GM10248 (cell line): Measurements from ENCODE around the gene TEKT5.

Experiments used
- CTCF ChIA-PET: fragments of 300-600 bp; sonication (Branson Sonifier 250); formaldehyde crosslinking; extraction: SDS; loops from one replicate; lab custom pipeline; 2021; ENCODE audit warnings: antibody characterized with exemption; lab: Yijun Ruan, JAX
- POLR2A ChIA-PET: fragments of 350-650 bp; sonication (Branson Sonifier 250); formaldehyde crosslinking; extraction: SDS; loops from one replicate; lab custom pipeline; 2020; ENCODE audit warnings: antibody characterized with exemption; lab: Yijun Ruan, JAX
- DNase-seq: peaks from one replicate; pipeline ENCODE4 v3.0.0; 2012; ENCODE audit errors: extremely low spot score
- TF ChIP-seq, protein P1 (sequence below): IDR thresholded peaks from 2 replicates; pipeline ENCODE4 v1.5.1; 2012; ENCODE audit warnings: mild to moderate bottlenecking, low read depth; ENCODE audit errors: extremely low read depth, missing control alignments, control extremely low read depth

The TEKT5 gene

DNA sequence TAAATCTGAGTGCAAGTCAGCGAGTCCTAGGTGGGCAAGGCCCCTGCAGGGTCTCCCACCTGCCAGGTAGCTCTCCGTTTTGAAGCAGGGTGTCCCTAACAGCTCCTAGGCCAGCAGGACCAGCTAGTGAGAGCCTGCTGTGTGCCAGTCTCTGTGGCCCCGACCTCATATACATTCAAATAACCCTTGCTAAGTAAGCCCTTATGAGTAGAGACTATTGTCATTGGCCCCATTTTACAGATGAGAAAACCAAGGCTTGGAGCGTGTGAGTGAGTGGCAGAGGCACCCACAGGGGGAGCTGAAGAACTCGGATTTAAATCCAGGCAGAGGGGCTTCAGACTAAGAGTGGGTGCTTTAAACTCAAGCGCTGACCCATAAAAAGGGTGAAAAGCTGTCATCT lies 74.6 kb downstream of the TEKT5 start:
- DNase-seq: no peak
- TF ChIP-seq, protein P1, sequence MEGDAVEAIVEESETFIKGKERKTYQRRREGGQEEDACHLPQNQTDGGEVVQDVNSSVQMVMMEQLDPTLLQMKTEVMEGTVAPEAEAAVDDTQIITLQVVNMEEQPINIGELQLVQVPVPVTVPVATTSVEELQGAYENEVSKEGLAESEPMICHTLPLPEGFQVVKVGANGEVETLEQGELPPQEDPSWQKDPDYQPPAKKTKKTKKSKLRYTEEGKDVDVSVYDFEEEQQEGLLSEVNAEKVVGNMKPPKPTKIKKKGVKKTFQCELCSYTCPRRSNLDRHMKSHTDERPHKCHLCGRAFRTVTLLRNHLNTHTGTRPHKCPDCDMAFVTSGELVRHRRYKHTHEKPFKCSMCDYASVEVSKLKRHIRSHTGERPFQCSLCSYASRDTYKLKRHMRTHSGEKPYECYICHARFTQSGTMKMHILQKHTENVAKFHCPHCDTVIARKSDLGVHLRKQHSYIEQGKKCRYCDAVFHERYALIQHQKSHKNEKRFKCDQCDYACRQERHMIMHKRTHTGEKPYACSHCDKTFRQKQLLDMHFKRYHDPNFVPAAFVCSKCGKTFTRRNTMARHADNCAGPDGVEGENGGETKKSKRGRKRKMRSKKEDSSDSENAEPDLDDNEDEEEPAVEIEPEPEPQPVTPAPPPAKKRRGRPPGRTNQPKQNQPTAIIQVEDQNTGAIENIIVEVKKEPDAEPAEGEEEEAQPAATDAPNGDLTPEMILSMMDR: no peak
- ChIA-PET CTCF (interaction anchor here (0.8 to 1.5 kb wide), 3 partner anchors 10 to 116 kb away, joined by 3 to 4 read pairs (median 4); no protein-coding TSS in a partner anchor), POLR2A (no interaction called here)

DNA sequence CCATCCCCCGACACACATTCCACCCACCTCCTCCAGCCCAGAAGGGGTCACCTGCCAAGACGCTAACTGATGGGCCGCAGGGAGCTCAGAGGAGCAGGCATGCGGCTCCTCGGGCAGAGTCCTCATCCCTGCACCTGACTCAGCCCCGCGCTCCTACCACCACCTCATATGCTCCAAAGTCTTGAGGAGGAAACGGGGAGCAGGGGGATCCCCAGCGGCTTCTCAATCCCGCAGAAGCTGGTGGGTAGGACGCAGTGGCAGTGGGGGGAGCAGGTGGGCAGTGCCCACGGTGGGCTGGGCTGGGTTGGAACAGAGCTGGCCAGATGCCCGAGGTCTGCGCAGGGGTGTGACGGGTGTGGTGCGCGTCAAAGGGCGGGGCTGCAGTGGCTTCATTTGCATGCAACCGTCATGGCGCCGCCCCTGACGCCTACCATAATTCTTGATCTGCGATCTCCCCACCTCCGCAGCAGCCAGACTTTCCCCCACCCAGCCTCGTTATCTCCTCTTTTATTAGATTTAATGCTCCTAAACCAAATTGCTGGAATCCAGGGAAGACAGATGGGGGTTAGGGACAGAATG lies 75.4 kb downstream of the TEKT5 start:
- POLR2A ChIA-PET: no interaction called here
- peak; percentile 61 for DNase-seq
- TF ChIP-seq, protein P1: no peak

DNA sequence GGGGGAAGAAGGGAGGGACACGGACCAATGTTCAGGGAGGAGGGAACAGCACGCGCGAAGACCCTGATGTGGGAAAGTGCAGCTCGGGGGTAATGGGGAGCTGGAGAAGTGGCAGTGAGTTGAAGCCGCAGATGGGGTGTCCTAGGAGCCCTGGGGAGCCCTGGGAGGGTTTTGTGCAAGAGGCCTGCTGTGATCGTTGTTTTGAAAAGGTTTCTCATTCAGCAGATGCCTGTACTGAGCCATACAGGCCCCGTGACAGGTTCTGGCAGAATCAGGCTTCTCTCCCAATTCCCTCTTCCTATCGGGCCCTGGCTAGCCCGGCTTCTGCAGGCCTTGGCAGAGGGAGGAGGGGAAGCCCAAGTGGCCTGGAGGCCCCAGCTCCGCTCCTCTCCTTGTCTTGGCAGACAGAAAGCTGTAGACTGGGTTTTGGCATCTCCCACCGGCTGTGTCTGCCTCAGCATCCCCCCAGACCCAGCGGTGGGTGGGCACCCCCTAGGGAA lies 76.0 kb downstream of the TEKT5 start:
- TF ChIP-seq, protein P1: no peak
- DNase-seq: no peak
- POLR2A ChIA-PET: no interaction called here
- CTCF ChIA-PET: no interaction called here

More for the DNA sequence above, 75.4 kb downstream of the TEKT5 start:
- CTCF ChIA-PET: interaction anchor here (0.8 kb wide), 1 partner anchor 10 kb away, joined by 3 read pairs; no protein-coding TSS in a partner anchor

GRCh38 chr16:10617662-10618420 lies 76.9 kb downstream of the TEKT5 start:
- ChIA-PET CTCF (no interaction called here), POLR2A (no interaction called here)
- no peak for DNase-seq
- TF ChIP-seq, protein P1: no peak

DNA sequence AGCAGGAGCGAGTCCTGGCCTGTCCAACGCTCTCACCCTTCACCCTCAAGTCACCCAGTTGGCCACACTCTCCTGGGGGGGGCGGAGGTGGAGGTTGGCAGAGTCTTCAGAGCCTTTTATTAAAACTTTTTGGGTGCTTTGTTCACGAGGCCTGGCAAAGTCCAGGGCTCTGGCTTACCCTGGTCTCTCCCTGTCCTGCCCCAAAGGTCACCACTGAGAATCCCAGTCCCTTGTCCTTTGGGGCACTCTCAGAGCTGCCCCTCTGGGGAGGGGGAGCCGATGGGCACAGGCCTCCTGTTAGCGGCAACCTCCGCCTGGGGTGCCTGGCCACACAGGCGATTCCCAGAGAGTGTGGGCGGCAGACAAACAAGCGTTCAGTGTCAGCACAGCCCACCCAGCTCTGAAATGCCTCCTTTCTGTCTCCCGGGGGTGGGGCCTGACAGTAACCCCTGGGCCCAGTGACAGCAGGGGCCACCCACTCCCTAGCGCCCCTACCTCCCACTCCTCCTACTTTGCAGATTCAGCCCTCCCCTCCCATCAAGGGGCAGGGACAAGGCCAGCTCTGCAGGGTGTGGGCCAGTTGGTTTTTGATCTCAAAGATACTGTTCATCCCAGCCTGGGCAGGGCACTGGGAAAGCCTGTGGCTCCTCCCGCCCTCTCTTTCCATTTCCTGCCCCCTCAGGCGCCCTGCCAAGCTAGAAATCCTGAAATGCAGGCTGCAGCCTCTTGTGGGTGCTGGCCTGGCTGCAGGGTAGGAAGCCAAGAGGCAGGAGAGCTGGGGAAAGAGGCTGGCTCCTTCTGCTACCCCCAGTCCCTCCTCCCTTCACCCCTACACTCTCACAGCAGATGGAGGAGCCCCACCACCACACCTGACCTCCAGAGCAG lies 77.7 kb downstream of the TEKT5 start:
- POLR2A ChIA-PET: no interaction called here

DNA sequence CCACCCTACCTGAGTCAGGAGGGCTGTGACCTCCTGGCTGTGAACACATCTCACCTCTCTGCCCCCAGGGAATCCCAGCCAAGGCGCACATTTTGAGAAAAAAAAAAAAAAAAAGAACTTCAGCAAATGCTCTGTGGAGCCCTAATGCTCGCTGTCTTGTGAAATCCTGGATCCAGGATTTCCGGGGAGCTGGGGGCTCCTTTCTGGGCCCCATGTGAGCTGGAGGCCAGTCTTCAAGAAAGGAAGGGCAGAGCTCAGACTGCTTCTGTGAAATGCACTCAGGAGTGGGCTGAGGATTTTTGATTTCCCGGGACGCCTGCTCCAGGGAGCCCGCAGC lies 78.3 kb downstream of the TEKT5 start:
- TF ChIP-seq, protein P1: no peak
- ChIA-PET CTCF (no interaction called here), POLR2A (no interaction called here)
- no peak for DNase-seq

More for the DNA sequence above, 77.7 kb downstream of the TEKT5 start:
- no peak for DNase-seq
- CTCF ChIA-PET: no interaction called here
- TF ChIP-seq, protein P1: no peak
